22Rv1 (cell line): ENCODE data around the gene CKB.

ENCODE experiments used
- H3K27ac ChIP-seq: fragments of 450-650 bp; 2 replicates; pipeline ENCODE4 v1.5.1; 2017
- CTCF ChIP-seq: fragments of 450-650 bp; IDR thresholded peaks from 2 replicates; pipeline ENCODE4 v1.5.1; 2017; ENCODE audit warnings: mild to moderate bottlenecking
- ZFX ChIP-seq: fragments of 450-650 bp; IDR thresholded peaks from 2 replicates; pipeline ENCODE4 v1.6.1; 2017; ENCODE audit warnings: antibody characterized with exemption, borderline replicate concordance

Gene CKB

GRCh38 chr14:103552846-103553210 is 30.2 kb upstream of the CKB start:
- H3K27ac ChIP-seq = no peak overlapping the region

GRCh38 chr14:103552011-103552845 is 29.6 kb upstream of the CKB start:
- H3K27ac ChIP-seq = no peak overlapping the region

More at GRCh38 chr14:103552846-103553210, 30.2 kb upstream of the CKB start:
- TF ChIP-seq ZFX = no peak

GRCh38 chr14:103551338-103551762 is 28.7 kb upstream of the CKB start:
- H3K27ac ChIP-seq = no peak overlapping the region

More at GRCh38 chr14:103552011-103552845, 29.6 kb upstream of the CKB start:
- no peak for TF ChIP-seq ZFX
- TF ChIP-seq CTCF = no peak

GRCh38 chr14:103550451-103551337 is 28.1 kb upstream of the CKB start:
- TF ChIP-seq ZFX (no peak), CTCF (no peak)
- no peak overlapping the region for H3K27ac ChIP-seq

More at GRCh38 chr14:103551338-103551762, 28.7 kb upstream of the CKB start:
- TF ChIP-seq CTCF (no peak), ZFX (no peak)

- no peak overlapping the region for H3K27ac ChIP-seq
- TF ChIP-seq ZFX (no peak), CTCF (no peak)
Measured at GRCh38 chr14:103549361-103550311, 27.0 kb upstream of the CKB start.

GRCh38 chr14:103548463-103549351 is 26.1 kb upstream of the CKB start:
- TF ChIP-seq ZFX (no peak), CTCF (no peak)

More at GRCh38 chr14:103548463-103549351, 26.1 kb upstream of the CKB start:
- H3K27ac ChIP-seq = no peak overlapping the region
